ENCODE measurements around the gene C1orf50.
"Not testable (repeated sequence)": the region's sequence is repeated elsewhere in the genome, so short reads cannot be mapped to it uniquely, and the experiment has no call there.

The C1orf50 gene

DNA sequence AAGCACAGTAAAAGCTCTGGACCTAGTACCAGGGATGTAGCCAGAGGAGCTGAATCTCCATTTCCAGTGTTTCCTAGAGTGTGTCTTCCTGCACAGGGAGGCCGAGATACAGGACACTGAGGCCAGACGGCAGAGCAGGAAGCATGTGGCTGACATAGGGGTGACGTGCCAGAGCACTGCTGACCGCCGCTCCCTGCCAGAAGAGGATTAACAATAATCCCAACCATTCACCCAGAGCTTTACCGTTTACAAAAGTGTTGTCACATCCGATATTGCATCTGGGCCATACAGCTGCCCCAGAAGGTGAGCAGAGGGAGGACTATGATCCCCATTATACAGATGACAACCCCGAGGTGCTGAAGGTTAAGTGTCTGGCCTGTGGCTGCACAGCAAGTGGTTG, 21.2 kb upstream of the C1orf50 start:
- no peak for DNase-seq (ENCODE audit: low read depth in 2 of 2)
- TF ChIP-seq, protein P1, sequence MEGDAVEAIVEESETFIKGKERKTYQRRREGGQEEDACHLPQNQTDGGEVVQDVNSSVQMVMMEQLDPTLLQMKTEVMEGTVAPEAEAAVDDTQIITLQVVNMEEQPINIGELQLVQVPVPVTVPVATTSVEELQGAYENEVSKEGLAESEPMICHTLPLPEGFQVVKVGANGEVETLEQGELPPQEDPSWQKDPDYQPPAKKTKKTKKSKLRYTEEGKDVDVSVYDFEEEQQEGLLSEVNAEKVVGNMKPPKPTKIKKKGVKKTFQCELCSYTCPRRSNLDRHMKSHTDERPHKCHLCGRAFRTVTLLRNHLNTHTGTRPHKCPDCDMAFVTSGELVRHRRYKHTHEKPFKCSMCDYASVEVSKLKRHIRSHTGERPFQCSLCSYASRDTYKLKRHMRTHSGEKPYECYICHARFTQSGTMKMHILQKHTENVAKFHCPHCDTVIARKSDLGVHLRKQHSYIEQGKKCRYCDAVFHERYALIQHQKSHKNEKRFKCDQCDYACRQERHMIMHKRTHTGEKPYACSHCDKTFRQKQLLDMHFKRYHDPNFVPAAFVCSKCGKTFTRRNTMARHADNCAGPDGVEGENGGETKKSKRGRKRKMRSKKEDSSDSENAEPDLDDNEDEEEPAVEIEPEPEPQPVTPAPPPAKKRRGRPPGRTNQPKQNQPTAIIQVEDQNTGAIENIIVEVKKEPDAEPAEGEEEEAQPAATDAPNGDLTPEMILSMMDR (IDR thresholded peaks at IDR 0.05; ENCODE audit: low read depth, low read length) = no peak
- H3K4me3 ChIP-seq (replicated peaks in 1 of 2; ENCODE audit: low read depth in 2 of 2, low read length in 2 of 2) = no peak overlapping the region

DNA sequence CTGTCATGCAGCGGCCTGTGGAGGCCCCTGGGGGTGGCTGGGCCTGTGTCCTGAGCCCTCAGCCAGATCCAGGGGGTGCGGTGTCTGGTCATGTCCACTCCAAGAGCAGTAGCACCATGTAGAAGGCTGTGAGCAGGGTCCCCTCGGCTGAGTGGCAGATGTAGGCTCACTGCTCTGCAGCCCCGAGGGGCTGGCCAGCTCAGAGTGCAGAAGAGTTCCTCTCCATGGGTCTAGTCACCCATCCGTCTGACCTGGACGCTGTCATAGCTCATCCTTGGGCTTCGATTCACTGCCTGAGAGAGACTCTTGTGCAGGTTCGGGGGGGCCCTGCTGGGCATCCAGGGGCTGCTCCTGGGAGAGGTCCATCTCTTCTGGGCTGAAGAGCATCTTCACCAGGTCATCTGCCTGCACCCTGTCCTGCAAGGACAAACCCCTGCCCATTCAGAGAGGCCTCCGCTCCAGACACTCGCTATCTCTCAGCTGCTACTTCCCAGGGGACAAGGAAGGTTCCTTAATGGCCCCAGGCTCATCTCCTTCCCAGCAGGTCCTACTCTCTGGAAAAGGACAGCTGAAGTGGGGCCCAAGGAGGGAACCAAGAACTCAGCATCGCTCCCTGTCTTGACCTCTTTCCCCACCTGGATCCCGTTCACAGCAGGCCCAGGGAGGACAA, 20.5 kb upstream of the C1orf50 start:
- no peak for DNase-seq (ENCODE audit: low read depth in 2 of 2)
- H3K4me3 ChIP-seq (replicated peaks in 1 of 2; ENCODE audit: low read depth in 2 of 2, low read length in 2 of 2) = no peak overlapping the region

DNA sequence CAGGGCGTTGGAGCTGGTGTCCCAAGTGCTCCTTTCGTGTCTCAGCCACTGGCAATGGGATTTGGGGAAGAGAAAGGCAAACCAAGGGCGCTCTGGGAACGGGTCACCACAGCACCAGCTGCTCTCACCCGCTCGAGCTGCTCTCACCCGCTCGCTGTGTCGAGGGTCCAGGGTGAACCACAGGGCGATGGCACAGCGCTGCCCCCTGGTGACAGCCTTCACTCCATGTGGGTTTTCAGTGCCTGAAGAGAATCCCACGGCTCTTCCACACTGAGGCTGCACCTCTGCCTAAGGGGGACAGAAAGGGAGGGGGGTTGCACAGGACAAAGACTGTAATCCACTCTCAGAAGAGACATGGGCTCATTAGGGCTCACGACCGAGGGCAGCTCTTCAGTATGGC, 19.9 kb upstream of the C1orf50 start:
- DNase-seq (ENCODE audit: low read depth in 2 of 2) = peak; percentile 15 to 23
- H3K4me3 ChIP-seq (replicated peaks in 1 of 2; ENCODE audit: low read depth in 2 of 2, low read length in 2 of 2) = no peak overlapping the region
- TF ChIP-seq, protein P1 (IDR thresholded peaks at IDR 0.05; ENCODE audit: low read depth, low read length) = peak; percentile 63

More for the DNA sequence above, 20.5 kb upstream of the C1orf50 start:
- TF ChIP-seq, protein P1 (IDR thresholded peaks at IDR 0.05; ENCODE audit: low read depth, low read length) = no peak

DNA sequence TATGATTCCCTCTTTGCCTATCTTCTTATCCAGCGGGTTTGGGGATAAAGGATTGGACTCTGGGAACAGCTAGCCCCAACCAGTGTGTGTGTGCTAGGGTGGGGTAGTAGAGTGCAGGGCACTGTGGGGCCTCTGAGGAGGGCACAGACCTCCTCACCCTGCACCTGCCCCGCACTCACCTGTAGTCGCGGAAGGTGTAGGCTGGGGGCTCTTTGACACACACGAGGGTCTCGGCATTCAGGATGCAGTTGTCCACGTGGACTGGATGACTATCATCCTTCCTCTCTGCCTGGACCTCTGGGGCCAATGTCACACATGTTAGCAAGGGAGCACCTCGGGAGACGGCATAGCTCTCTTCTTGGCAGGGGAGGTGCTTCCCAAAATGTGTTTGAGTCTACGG, 19.0 kb upstream of the C1orf50 start:
- TF ChIP-seq, protein P1 (IDR thresholded peaks at IDR 0.05; ENCODE audit: low read depth, low read length) = no peak
- H3K4me3 ChIP-seq (replicated peaks in 1 of 2; ENCODE audit: low read depth in 2 of 2, low read length in 2 of 2) = no peak overlapping the region
- no peak for DNase-seq (ENCODE audit: low read depth in 2 of 2)

DNA sequence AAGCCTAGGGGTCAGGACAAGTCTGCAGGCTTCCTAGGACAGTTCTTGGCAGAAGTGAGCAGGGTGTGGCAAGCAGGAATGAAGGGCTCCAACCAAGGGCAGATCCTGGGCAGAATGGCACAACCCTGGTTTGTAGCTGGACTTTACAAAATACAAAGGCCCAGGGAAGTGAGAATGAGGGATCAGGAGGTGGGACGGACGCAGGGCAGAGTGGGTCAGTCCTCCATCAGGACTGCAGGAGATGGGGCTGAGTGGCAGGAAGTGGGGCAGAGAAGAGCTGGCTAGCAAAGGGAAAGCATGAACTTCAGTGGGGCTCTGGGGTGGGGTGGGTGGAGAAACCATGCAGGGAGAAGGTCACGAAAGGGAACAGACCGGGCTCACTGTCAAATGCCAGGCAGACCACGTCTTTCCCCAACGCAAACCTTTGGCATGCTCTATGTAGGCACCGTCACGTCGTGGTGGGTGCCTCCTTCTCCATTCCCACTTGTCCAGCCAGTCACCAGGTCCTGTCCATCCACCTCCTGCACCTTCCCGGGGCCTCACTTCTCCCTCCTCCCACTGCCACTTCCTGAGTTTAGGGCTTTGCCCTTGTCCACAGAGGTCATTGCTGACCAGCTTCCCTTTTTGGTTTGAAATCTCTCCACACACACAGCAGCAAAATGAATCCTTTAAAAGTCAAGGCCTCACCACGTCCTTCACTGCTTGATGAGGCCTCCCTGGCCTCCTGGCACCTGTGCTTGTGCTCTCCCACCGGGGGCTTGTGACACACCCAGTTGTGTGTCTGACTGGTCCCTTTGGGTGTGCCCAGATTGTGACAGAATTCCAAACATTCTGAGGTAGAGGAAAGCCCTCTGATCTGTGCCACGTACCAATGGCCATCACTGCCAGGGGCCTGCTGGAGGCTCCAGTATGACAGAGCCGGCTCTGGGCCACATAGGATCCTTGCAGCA, 18.3 kb upstream of the C1orf50 start:
- H3K4me3 ChIP-seq (replicated peaks in 1 of 2; ENCODE audit: low read depth in 2 of 2, low read length in 2 of 2) = no peak overlapping the region
- TF ChIP-seq, protein P1 (IDR thresholded peaks at IDR 0.05; ENCODE audit: low read depth, low read length) = no peak
- no peak for DNase-seq (ENCODE audit: low read depth in 2 of 2)

DNA sequence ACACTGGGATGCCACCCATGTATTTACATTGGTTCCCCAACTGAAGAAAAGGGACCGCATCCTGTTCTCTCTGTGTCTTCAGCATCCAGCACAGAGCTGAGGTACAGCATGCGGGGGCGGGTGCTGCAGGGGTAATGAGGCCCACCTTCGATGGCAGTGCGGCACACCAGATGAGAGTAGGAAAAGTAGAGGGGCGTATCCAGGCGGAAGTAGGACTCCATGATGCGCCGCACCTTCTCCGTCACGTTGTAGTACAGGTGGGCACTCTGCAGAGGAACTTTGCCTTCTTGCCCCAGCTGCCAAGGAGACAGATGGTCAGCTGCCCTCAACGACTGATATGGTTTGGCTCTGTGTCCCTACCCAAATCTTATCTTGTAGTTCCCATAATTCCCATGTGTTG, 17.0 kb upstream of the C1orf50 start:
- DNase-seq (ENCODE audit: low read depth in 2 of 2) = no peak
- no peak overlapping the region for H3K4me3 ChIP-seq (replicated peaks in 1 of 2; ENCODE audit: low read depth in 2 of 2, low read length in 2 of 2)
- TF ChIP-seq, protein P1 (IDR thresholded peaks at IDR 0.05; ENCODE audit: low read depth, low read length) = no peak

DNA sequence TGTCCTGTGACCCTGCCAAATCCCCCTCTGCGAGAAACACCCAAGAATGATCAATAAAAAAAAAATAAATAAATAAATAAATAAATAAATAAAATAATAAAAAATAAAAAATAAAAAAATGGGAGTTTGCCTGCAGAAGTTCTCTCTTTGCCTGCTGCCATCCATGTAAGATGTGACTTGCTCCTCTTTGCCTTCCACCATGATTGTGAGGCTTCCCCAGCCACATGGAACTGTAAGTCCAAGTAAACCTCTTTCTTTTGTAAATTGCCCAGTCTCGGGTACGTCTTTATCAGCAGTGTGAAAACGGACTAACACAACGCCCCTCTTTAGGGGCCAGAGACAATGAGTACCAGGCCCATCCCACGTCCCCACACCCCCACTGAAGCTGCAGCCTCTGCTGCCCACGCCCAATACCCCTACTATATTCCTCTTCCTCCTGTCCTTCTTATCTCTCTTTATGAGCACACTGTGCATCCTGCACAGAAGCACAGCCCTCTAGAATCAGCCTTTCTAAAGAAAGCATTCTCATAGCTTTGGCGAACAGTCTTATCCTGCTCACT, 15.5 kb upstream of the C1orf50 start:
- not testable (repeated sequence) for H3K4me3 ChIP-seq (replicated peaks in 1 of 2; ENCODE audit: low read depth in 2 of 2, low read length in 2 of 2); DNase-seq (ENCODE audit: low read depth in 2 of 2)
